GM18861 (cell line): ENCODE results near the gene ABCA2.
"Not testable (repeated sequence)": the region's sequence is repeated elsewhere in the genome, so short reads cannot be mapped to it uniquely, and the experiment has no call there.

Experiments
- ATAC-seq: cut with Tn5 transposase; IDR thresholded peaks from one replicate; pipeline ENCODE4 v1.9.1; 2021; ENCODE audit not compliant: unreplicated experiment

Gene ABCA2

GRCh38 chr9:137064027-137064879 is 36.2 kb upstream of the ABCA2 start:
- no peak for ATAC-seq

- ATAC-seq: no peak
Observed at GRCh38 chr9:137063311-137064026, 35.4 kb upstream of the ABCA2 start.

GRCh38 chr9:137062798-137063197 is 34.8 kb upstream of the ABCA2 start:
- ATAC-seq: not testable (repeated sequence)

- ATAC-seq: no peak
Observed at GRCh38 chr9:137062384-137062783, 34.3 kb upstream of the ABCA2 start.

- no peak for ATAC-seq
Observed at GRCh38 chr9:137058521-137059234, 30.6 kb upstream of the ABCA2 start.

- ATAC-seq: no peak
Observed at GRCh38 chr9:137057545-137057944, 29.5 kb upstream of the ABCA2 start.

- ATAC-seq: no peak
Observed at GRCh38 chr9:137056739-137057415, 28.8 kb upstream of the ABCA2 start.

GRCh38 chr9:137055385-137056364 is 27.6 kb upstream of the ABCA2 start:
- no peak for ATAC-seq

- ATAC-seq: no peak
Observed at GRCh38 chr9:137054932-137055384, 26.9 kb upstream of the ABCA2 start.

GRCh38 chr9:137053944-137054931 is 26.2 kb upstream of the ABCA2 start, which contains the start of gene ENTPD2:
Gene ENTPD2, minus strand, starts transcription at chr9:137054061. Its CDS starts 64 bp downstream, at chr9:137053997.
- ATAC-seq: no peak

- no peak for ATAC-seq
Observed at GRCh38 chr9:137052998-137053943, 25.2 kb upstream of the ABCA2 start.

- no peak for ATAC-seq
Observed at GRCh38 chr9:137052293-137052692, 24.3 kb upstream of the ABCA2 start.

- no peak for ATAC-seq
Observed at GRCh38 chr9:137051145-137051724, 23.2 kb upstream of the ABCA2 start.

- ATAC-seq: no peak
Observed at GRCh38 chr9:137050570-137050969, 22.5 kb upstream of the ABCA2 start.

- no peak for ATAC-seq
Observed at GRCh38 chr9:137049544-137050449, 21.8 kb upstream of the ABCA2 start.
